T-helper 2 cell treated with Interferon-gamma antibody and Interleukin-4, amounts not matched to agents 100 ng/mL and 5 ng/mL, for 36 hours (primary cell): ENCODE results near the gene NAT14. TPM values are rescaled to one million over a fixed set of nuclear protein-coding genes. Genes with fewer than 3 reads are reported as not detected.

ENCODE experiments used
- intact Hi-C: fragments of 100-400 bp; cut with micrococcal nuclease; formaldehyde crosslinking; loops from one replicate; pipeline ENCODE4 v1.15.1; 2023
- total RNA-seq: library from RNA; stranded (reverse); gene quantifications from 2 replicates; pipeline ENCODE4 v1.2.3, GENCODE V29; 2022

Gene NAT14
- total RNA-seq, 1 donor from 2014 or later: 12.3 TPM

DNA sequence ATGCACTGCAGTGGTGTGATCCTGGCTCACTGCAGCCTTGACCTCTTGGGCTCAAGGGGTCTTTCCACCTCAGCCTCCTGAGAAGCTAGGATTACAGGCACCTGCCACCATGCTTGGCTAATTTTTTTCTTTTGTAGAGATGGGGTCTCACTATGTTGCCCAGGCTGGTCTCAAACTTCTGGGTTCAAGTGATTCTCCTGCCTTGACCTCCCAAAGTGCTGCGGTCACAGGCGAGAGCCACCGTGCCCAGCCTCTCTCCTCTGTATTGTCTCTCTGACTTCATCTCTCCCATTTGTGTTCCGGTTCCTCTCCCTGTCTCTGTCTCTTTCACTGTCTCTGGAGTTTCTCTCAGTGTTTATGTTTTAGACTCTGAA is 18.8 kb upstream of the NAT14 start:
- intact Hi-C loops: no loop called here

DNA sequence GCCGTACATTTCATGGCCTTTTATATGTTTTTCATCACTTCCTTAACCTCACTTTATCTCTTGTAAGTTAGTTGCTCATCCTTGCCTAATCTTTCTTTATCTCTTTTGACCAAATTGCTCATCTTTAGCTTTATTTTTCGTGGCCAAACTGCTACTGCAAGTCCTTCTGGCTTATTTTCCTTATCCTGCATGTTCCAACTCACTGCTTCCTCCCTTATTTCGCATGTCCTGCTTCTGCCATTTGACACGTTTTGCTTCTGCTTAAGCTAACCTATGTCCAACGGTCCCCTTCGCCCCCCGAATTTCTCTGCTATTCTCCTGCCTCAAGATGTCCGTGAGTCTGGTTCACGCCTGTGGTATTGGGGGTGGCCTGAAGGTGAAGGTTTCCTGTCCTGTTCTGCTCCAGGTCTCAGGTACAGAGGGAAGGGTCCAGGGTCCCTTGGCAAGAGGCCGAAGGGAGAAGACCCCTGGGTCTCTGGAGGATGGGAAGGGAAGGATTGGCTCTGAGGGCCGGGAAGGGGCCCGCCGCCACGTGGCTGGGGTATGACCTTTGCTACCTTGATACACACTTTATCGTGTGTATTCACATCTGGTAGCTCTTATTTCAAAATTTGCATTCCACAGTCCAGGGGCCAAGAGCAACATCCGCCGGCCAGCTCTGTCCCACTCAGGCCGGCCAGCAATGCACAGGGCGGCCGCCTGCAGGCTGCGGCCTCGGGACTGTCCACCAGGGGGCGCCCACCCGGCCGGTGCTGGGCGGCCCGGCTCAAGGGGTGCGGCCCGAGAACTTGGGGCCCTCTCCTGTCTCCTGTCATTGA is 17.5 kb upstream of the NAT14 start:
- intact Hi-C loops: loop anchor here (1.0 kb wide), 1 partner anchor 37 kb away; no protein-coding TSS in a partner anchor

DNA sequence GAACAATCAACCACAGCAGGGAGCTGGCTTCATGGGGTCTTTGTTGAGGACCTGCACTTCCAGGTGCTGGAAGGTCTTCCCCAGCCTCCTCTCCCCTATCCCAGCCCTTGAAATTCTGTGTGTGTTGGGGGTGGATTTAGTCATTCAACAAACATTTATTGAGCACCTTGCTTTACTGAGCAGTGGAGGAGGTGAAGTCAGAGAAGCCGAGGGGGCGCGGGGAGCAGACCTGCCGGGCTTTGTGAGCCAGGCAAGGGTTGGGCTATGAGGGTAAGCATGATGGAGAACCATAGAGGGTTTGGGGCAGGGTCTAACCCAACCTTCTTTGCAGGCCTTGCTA is 17.0 kb upstream of the NAT14 start:
- intact Hi-C loops: loop anchor here (1.0 kb wide), 1 partner anchor 36 kb away; no protein-coding TSS in a partner anchor

GRCh38 chr19:55471266-55471665 is 13.7 kb upstream of the NAT14 start:
- intact Hi-C loops: loop anchor here (10.0 kb wide), 1 partner anchor 1336 kb away; the partner anchor contains the start of gene CNOT3

DNA sequence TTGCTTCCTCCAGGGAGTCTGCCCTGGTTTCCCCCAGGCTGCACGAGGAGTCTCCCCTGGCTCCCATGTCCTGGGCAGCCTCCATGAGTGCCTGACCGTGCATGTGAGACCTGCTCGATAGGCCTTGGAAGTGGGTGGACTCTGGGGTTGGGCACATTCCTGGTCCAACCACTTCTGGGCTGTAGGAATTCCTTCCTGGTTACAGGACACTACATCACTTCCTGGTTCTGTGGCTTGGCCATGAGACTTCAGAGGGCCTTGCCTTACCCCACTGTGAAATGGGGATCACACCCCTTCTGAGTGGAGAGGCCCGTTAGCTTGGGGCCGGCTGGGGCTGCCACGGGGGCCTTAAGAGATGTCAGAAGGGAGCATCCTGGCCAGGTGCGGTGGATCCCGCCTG is 12.5 kb upstream of the NAT14 start:
- intact Hi-C loops: loop anchor here (10.0 kb wide), 1 partner anchor 1338 kb away; the partner anchor contains the start of gene CNOT3

- intact Hi-C loops: loop anchor here (10.0 kb wide), 1 partner anchor 1339 kb away; the partner anchor contains the start of gene CNOT3
Observed at GRCh38 chr19:55473225-55474012, 11.6 kb upstream of the NAT14 start.

DNA sequence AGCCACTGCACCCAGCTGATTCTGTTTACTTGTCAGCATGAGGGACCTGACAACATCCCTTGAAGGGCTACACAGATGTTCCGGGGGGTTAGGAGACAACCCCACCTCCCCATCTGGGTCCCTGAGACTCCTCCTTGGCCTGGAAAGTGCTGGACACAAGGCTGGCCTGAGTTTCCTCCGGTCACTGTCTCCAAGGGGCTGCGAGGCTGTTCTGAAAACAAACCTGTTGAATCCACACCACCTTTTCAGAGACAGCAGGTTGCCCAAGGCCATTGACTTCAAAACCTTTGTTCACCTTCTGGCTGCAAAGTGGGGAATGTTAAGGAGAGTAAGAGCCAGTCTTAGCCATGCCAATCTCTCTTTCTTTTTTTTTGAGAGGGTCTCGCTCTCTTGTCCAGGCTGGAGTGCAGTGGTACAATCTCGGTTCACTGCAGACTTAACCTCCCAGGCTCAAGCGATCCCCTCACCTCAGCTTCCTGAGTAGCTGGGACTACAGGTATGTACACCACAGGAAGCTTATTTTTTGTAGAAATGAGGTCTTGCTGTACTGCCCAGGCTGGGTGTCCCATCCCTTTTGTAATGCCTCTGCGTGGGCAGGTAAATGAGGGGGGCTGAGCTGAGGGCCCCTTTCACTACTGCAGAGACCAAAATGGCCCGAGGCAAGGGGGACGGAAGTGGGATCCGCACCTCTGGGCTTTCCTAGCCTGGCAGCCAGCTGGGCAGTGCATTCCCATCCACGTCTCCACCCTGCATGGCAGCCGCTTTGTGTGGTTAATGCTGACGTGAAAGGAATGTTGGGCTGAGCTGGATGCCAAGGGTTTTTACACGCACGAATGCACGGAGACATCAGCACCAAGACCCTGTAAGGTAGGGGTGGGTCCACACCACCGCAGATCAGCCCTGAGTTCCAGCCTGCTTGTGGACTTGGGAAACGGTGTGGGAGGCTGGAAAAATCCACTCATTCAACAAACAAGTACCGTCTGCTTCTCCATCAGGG is 10.4 kb upstream of the NAT14 start:
- intact Hi-C loops: loop anchor here (10.0 kb wide), 1 partner anchor 1340 kb away; the partner anchor contains the start of gene CNOT3

DNA sequence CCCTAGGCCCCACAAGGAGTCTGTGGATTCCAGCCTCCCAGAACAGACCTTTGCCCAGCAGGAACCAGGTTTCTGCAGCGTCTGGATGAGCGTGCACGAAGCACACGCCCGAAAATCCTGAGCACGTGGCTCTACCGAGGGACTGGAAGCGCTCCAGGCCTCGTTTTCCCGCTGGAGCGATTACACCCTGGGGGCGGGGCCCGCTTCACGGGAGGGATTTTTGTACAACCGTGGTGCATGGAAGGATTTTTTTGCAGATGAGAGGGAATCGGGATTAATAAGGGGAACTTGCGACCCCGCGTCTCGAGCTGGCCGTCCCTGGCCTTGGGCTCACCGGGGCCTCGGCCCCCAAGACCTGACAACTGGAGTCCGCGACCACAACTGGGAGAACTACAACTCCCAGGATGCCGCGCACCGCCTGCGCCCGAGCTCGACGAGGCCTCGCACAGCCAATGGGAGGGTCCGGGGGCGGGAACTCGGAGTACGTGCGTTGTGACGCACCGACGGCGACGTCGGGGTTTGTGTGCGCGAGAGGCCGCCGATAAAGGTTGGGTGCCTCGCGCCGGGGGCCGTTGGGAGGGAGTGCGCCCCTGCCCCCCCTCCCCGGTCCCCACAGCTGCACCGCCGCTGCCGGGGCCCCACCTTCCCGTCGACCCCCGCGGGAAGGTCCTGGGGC is 8.8 kb upstream of the NAT14 start, which contains the start of gene ZNF628:
Gene ZNF628 (plus strand): TSS at position 518 of the 676 bp plus-strand sequence. CDS start 3,294 bp downstream, outside the sequence.
- intact Hi-C loops: loop anchor here (1.0 to 10.0 kb wide), 9 partner anchors 15 to 1341 kb away; partner anchors contain the start of genes CNOT3, FIZ1, ISOC2 and PPP6R1

GRCh38 chr19:55477905-55478304 is 7.1 kb upstream of the NAT14 start:
- intact Hi-C loops: loop anchor here (2.0 to 10.0 kb wide), 3 partner anchors 219 to 1343 kb away; partner anchors contain the start of genes CNOT3 and PPP6R1

GRCh38 chr19:55478364-55478763 is 6.6 kb upstream of the NAT14 start:
- intact Hi-C loops: loop anchor here (10.0 kb wide), 1 partner anchor 1344 kb away; the partner anchor contains the start of gene CNOT3

GRCh38 chr19:55479045-55479444 is 5.9 kb upstream of the NAT14 start:
- intact Hi-C loops: loop anchor here (10.0 kb wide), 1 partner anchor 1344 kb away; the partner anchor contains the start of gene CNOT3

DNA sequence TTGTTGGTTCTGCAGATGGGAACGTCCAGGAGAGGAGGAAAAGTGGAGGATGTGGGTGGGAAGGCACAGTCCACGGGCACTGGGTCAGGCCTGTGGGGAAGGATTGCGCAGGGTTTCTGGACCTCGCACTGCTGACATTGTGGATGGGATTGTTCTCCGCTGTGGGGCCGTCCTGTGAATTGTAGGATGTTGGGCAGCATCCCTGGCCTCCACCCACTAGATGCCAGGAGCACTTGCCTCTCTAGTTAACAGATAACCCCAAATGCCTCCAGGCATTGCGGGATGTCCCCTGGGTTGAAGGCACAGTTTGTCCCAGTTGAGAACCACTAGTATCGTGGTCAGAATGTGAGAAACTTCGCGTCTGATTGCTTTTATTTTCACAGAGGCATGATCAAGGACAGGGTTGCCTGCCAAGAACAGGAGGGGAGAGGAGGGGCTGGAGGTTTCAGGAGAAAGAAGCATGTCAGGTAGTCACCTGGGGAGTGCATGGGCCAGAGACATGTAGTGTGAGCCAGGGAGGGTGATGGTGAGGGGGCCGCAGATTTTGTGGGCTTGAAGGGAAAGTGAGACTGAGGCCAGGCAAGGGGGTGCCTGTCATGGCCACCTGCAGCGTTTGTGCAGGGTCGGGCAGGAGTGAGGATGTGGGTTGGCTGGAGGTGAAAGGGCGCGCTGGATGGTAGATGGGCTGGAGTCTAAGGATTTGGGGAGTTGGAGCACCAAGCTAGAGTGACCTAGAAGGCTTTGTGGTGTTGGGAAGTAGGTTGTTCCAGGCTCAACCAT is 5.3 kb upstream of the NAT14 start:
- intact Hi-C loops: loop anchor here (10.0 kb wide), 1 partner anchor 1345 kb away; the partner anchor contains the start of gene CNOT3

DNA sequence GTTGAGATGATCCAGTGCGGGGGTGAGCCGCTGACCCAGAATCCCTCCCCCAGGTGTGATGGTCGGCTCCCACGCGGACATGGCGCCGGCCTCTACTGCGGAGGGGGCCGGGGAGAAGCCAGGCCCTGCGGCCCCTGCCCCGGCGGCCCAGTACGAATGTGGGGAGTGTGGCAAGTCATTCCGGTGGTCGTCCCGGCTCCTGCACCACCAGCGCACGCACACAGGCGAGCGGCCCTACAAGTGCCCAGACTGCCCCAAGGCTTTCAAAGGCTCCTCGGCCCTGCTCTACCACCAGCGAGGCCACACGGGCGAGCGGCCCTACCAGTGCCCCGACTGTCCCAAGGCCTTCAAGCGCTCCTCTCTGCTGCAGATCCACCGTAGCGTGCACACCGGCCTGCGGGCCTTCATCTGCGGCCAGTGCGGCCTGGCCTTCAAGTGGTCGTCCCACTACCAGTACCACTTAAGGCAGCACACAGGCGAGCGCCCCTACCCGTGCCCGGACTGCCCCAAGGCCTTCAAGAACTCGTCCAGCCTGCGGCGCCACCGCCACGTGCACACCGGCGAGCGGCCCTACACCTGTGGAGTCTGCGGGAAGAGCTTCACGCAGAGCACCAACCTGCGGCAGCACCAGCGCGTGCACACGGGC is 3.7 kb upstream of the NAT14 start:
- intact Hi-C loops: no loop called here

- intact Hi-C loops: no loop called here
Observed at GRCh38 chr19:55481794-55482155, 3.2 kb upstream of the NAT14 start.

GRCh38 chr19:55482156-55482961 is 2.6 kb upstream of the NAT14 start:
- intact Hi-C loops: no loop called here

DNA sequence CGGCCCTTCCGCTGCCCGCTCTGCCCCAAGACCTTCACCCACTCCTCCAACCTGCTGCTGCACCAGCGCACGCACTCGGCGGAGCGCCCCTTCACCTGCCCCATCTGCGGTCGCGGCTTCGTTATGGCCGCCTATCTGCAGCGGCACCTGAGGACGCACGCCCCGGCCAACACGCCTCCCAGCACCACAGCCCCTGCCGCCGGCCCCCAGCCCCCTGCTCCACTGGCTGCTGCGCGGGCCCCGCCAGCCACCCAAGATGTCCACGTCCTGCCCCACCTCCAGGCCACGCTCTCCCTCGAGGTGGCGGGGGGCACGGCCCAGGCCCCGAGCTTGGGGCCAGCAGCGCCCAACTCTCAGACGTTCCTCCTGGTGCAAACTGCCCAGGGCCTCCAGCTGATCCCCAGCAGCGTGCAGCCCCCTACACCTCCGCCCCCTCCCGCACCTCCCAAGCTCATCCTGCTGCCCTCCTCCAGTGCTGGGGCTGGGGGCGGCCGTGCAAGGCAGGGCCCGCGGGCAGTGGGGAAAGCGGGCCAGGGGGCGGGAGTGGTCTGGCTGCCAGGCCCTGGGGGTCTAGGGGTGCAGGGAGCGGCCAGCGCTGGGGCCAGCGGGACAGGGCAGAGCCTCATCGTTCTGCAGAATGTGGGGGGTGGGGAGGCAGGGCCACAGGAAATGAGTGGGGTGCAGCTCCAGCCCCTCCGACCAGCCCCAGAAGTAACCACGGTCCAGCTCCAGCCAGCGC is 1.9 kb upstream of the NAT14 start:
- intact Hi-C loops: no loop called here
